Stimulated activated CD8-positive, alpha-beta memory T cell treated with anti-CD3 and anti-CD28 coated beads, Interleukin-7, amount 100 ng/mL, for 24 hours (primary cell): ENCODE measurements around the gene ATP2A1.
A peak's percentile ranks its signal among the peaks of the same experiment; 100 is the strongest.
"Not testable (repeated sequence)": the region's sequence is repeated elsewhere in the genome, so short reads cannot be mapped to it uniquely, and the experiment has no call there.

ENCODE experiments used
- DNase-seq: peaks from one replicate; pipeline ENCODE4 v3.0.0-alpha.2; 2020; ENCODE audit warnings: low read depth

ATP2A1 gene

DNA sequence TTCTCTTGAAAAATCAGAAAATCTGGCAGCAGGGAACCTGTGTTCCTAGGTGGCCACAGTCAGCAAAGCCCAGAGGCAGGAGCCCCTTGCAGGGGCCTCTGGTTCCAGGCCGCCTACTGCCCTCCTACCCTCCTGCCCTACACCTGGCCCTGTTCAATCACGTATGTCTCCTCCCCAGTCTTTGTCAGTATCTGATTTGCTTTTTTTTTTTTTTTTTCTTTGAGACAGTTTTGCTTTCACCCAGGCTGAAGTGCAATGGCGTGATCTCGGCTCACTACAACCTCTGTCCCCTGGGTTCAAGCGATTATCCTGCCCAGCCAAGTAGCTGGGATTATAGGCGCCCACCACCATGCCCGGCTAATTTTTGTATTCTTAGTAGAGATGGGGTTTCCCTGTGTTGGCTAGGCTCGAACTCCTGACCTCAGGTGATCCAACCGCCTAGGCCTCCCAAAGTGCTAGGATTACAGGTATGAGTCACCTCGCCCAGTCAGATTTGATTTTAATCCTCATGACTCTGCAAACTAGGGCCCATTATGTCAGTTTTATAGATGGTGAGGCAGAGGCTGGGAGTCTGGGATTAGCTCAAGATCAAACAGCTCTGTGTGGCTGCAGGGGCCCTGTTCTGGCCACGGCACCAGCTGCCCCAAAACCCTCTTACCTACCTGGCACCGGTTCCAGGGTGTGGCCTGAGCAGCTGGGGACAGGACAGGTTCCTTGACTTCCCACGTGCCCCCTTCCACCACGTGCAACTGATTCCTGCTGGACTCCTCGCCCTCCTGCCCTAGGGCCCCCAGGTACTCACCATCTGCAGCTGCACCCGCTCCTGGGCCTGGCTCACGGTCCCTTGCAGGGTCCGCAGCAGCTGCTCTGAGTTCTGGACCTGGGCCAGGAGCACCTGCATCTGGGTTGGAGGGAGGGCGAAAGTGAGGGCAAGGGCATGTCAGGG is 32.1 kb downstream of the ATP2A1 start:
- no peak for DNase-seq

DNA sequence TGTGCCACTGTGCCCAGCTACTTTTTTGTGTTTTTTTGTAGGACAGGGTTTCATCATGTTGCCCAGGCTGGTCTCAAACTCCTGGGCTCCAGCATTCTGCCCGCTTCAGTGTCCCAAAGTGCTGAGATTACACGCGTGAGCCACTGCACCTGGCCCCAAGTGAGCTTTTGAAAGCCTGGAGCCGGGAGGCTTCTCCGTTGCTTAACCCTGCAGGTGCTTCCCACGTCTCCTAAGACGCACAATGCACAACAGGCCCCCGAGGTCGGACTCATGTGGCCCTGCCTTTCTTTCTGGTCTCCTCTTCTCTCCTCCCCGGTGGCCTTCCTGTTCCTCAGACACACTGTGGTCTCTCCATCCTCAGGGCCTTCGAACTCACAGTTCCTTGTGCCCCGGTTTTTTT is 34.3 kb downstream of the ATP2A1 start:
- no peak for DNase-seq

DNA sequence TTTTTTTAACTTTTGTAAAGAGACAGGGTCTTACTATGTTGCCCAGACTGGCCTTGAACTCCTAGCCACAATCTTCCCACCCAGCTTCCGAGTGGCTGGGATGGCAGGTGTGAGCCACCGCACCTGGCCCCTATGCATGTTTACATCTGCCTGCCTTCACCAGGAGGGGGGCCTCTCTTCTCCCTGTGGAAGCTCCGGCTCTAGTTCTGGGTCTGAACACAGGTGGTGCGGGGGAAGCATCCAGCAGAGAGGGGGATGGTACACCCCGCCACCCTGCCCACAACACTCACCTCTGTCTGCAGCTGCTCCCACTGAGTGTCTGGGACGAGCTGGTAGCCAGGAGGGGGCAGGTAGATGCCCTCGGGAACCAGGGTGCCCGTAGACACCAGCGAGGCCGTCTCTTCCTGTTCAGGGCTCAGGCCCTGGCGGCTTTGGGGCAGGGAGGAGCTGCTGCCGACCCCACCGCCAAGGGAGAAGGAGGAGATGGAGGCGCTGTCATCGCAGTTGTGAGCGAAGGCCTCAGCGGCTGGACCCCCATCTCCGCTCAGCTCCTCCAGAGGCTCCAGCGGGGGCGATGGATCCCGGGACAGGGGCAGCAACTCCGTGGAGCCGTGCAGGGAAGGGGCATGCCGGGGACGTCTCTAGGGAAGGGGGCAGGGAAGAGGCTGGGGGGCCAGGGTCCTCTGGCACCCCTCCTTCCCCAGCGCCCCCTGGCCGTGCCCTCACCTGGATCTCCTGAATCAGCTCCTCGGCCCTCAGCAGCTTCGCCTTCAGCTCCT is 35.8 kb downstream of the ATP2A1 start:
- DNase-seq: no peak

GRCh38 chr16:28915181-28915580 is 36.9 kb downstream of the ATP2A1 start:
- no peak for DNase-seq

DNA sequence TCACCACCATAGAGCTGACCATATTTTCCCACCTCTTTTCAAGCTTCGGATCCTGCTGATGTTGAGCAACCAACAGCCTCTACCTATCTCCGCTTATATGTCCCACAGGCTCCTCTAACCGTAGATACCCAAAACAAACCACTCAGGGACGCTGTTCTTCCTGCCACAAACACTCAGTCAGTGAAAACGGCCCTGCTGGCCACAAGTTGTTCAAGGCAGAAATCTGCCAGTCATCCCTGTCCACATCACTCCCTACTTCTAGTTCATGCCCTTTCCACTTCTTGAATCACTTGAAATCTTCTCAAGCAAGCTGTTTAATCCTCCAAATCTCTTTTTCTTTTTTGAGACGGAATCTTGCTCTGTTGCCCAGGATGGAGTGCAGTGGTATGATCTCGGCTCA is 38.8 kb downstream of the ATP2A1 start:
- no peak for DNase-seq

DNA sequence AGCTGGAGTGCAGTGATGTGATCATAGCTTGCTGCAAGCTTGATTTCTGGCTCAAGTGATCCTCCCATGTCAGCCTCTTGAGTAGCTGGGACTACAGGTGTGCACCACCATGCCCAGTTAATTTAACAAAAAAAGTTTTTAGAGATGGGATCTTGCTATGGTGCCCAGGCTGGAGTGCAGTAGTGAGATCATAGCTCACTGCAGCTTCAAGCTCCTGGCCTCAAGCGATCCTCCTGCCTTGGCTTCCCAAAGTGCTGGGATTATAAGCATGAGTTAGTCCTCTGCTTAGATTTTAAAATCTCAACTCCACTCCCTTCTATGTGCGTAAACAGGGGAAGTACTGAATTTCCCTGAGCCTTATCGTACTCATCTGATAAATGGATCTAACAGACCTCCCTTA is 40.4 kb downstream of the ATP2A1 start:
- no peak for DNase-seq

- no peak for DNase-seq
These were observed 44.9 kb downstream of the ATP2A1 start for GRCh38 chr16:28923231-28923587.

DNA sequence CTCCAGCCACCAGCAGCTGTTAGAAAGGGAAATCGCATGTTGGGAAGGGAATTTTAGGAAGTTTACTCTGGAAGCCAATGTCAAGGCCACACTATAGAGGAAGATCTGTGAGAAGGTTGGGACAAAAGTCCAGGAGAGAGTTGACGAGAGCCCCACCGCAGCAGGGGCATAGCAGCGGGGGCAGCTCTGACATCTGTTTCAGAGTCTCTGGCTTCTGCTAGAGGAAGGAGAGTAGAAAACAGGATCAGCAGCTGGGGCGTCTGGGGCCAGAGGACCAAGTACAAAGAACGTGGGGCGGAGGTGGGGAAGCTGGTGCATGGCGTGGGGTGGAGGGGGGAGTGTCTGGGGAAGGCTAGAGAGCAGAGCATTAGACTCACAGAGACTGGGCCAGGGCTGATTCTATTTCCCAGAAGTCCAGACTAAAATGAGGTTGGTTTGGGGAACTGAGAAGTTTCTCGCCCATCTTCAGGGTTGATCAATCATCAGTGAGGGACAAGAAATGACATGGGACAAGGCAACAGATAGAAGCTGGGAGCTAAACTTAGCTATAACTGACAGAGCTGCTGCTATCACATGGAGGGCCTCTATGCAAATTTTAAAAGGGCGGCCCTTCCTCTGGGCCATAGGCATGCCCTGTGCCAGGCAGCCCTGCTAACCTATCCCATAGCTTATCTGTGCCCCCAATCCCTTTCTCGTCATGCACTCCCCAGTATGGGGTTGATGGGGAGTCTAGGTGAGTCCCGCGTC is 45.5 kb downstream of the ATP2A1 start:
- DNase-seq: no peak

DNA sequence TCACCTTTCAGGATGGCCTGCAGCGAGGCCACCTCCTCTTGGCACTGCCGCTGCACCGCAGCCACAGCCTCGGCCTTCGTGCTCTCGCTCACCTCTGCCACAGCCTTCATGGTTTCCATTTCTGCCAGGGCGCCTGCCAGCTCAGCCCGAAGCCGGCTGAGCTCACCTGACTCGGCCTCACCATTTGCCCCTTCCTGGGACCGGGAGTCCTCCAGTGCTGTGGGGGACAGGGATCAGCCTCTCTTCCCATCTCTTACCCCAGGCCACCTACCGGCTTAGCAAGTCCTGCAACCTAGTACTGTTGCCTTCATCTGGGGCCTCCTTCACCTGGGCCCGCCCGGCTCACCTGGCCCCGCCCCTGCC is 46.1 kb downstream of the ATP2A1 start:
- no peak for DNase-seq

GRCh38 chr16:28924762-28925385 is 46.6 kb downstream of the ATP2A1 start, which contains the start of gene RABEP2:
Gene RABEP2, minus strand, starts transcription at chr16:28925238. Its CDS starts 75 bp downstream, at chr16:28925163.
- DNase-seq: peak; percentile 96

DNA sequence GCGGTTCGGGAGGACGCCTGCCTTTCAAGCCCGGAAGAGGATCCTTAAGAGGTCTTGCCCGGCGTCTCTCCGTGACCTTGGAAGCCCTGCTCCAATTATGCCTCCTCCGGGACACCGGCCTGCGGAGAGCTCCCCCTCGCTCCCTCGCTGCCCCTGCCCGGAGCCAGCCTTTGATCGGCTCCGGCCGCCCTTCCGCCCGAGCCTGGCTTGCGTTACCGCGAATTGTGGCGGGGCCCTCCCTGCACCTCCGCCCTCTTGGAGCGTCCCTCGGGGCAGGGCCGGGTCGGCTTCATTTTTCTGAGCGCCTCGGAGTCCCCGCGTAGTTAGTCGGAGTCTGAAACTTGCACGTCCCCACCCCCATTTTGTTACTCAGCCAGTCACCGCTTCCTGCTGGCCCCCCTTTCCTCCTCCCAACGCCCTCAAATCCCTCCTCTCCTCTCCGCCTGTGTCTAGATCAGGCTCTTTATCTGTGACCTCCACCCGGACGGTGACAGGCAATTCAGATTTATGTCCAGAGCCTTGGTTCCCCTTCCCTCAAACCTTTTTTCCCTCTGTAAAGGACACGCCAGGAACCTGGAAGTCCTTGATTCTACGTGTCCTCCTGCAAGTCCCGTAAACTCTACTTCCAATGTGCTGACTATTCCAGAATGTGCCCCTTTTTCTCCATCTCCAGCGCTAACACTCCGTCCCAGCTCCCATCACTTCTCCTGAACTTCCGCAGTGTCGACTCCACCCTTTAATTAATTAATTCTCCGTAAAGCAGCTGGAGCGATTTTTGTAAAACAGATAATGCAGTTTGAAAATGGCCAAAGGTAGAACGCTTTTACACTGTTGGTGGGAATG is 47.3 kb downstream of the ATP2A1 start:
- DNase-seq: peak; percentile 61

GRCh38 chr16:28926284-28926683 is 48.0 kb downstream of the ATP2A1 start:
- not testable (repeated sequence) for DNase-seq

DNA sequence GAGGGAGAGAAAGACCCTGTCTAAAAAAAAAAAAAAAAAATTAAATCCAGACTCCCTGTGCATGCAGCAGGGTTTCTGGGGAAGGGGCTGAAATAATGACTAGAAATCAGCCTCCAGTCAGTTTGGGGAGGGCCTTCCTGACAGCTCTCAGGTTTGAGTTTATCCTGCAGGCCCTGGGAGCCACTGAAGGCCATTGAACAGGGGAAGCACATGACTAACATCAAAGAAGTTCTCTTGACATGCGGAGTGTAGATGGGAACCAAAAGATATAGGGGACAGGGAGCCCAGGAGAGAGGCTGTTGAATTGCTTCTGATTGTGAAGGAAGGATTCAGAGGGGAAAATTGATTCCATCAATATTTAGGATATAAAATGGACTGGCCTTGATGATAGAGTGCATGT is 49.5 kb downstream of the ATP2A1 start:
- DNase-seq: no peak

DNA sequence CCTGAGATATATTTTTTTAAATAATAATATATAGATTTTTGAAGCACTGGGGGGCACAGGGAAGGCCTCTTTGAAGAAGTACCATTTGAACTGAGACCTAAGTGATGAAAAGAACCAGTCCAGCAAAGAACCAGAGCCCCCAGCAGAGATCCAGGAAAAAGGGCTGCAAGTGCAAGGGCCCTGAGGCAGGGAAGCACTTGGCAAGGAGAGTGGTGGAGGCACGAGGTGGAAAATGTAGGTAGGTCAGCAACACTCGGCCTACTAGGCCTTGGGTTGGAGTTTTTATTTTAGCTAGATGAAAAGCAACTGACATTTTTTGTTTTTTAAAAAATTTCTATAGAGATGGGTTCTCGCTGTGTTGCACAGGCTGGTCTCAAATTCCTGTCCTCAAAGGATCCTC is 51.9 kb downstream of the ATP2A1 start:
- DNase-seq: no peak

GRCh38 chr16:28930652-28931051 is 52.4 kb downstream of the ATP2A1 start:
- no peak for DNase-seq

- no peak for DNase-seq
These were observed 53.5 kb downstream of the ATP2A1 start, which contains the start of gene CD19 for GRCh38 chr16:28931801-28932225. Gene CD19, plus strand, starts transcription at chr16:28931971. Its CDS starts 30 bp downstream, at chr16:28932001.

DNA sequence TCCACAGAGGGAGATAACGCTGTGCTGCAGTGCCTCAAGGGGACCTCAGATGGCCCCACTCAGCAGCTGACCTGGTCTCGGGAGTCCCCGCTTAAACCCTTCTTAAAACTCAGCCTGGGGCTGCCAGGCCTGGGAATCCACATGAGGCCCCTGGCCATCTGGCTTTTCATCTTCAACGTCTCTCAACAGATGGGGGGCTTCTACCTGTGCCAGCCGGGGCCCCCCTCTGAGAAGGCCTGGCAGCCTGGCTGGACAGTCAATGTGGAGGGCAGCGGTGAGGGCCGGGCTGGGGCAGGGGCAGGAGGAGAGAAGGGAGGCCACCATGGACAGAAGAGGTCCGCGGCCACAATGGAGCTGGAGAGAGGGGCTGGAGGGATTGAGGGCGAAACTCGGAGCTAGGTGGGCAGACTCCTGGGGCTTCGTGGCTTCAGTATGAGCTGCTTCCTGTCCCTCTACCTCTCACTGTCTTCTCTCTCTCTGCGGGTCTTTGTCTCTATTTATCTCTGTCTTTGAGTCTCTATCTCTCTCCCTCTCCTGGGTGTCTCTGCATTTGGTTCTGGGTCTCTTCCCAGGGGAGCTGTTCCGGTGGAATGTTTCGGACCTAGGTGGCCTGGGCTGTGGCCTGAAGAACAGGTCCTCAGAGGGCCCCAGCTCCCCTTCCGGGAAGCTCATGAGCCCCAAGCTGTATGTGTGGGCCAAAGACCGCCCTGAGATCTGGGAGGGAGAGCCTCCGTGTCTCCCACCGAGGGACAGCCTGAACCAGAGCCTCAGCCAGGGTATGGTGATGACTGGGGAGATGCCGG is 54.3 kb downstream of the ATP2A1 start:
- DNase-seq: no peak

GRCh38 chr16:28933171-28933570 is 54.9 kb downstream of the ATP2A1 start:
- DNase-seq: no peak

GRCh38 chr16:28935346-28935745 is 57.1 kb downstream of the ATP2A1 start:
- no peak for DNase-seq
